Measurements from ENCODE around the gene GJB1. TPM values are rescaled to one million over a fixed set of nuclear protein-coding genes. Genes with fewer than 3 reads are reported as not detected.

GJB1 gene
- polyA plus RNA-seq, 4 donors: 23.3 to 118 (median 54.6) TPM

GRCh38 chrX:71199252-71200008, 23.6 kb upstream of the GJB1 start:
- Histone ChIP-seq H3K4me3 (ENCODE audit: low read depth in 1 of 3, low read length in 3 of 3) (no peak overlapping the region), H3K9me3 (ENCODE audit: control insufficient read depth in 2 of 2, insufficient read depth in 1 of 2, low read depth in 1 of 2, low read length in 1 of 2) (no peaks in the 10 kb centered on the region), H3K36me3 (ENCODE audit: control insufficient read depth in 3 of 3, insufficient read depth in 2 of 3, low read depth in 1 of 3, low read length in 3 of 3) (no peaks in the 10 kb centered on the region), H3K27ac (ENCODE audit: low read depth in 1 of 3, low read length in 2 of 3) (peak overlapping the region; percentile 50 to 74 (median 71)), H3K27me3 (ENCODE audit: control insufficient read depth in 3 of 3, insufficient read depth in 3 of 3, low read length in 3 of 3) (no peaks in the 10 kb centered on the region), H3K4me1 (ENCODE audit: control insufficient read depth in 3 of 3, insufficient read depth in 2 of 3, low read depth in 1 of 3, low read length in 2 of 3) (peaks cover 0 to 11% (median 0%) of the 10 kb centered on the region in 3 donors)
- peak; percentile 49 to 73 for DNase-seq
- no peak for FAIRE-seq
- 37 to 65% (median 49%) methylated on average over 7 of the region's 7 CpGs for WGBS, 3 donors

- Histone ChIP-seq H3K4me3 (ENCODE audit: low read depth in 1 of 3, low read length in 3 of 3) (no peak overlapping the region), H3K4me1 (ENCODE audit: control insufficient read depth in 3 of 3, insufficient read depth in 2 of 3, low read depth in 1 of 3, low read length in 2 of 3) (peaks cover 0 to 11% (median 0%) of the 10 kb centered on the region in 3 donors), H3K27me3 (ENCODE audit: control insufficient read depth in 3 of 3, insufficient read depth in 3 of 3, low read length in 3 of 3) (no peaks in the 10 kb centered on the region), H3K27ac (ENCODE audit: low read depth in 1 of 3, low read length in 2 of 3) (no peak overlapping the region), H3K36me3 (ENCODE audit: control insufficient read depth in 3 of 3, insufficient read depth in 2 of 3, low read depth in 1 of 3, low read length in 3 of 3) (no peaks in the 10 kb centered on the region), H3K9me3 (ENCODE audit: control insufficient read depth in 2 of 2, insufficient read depth in 1 of 2, low read depth in 1 of 2, low read length in 1 of 2) (no peaks in the 10 kb centered on the region)
- 70 to 82% (median 74%) methylated on average over 3 of the region's 3 CpGs for WGBS, 3 donors
- FAIRE-seq: no peak
- DNase-seq: no peak
Measured at GRCh38 chrX:71210816-71211215, 12.2 kb upstream of the GJB1 start.

- FAIRE-seq (no peak), DNase-seq (no peak)
- no peaks in the 10 kb centered on the region for H3K9me3 ChIP-seq (ENCODE audit: control insufficient read depth in 2 of 2, insufficient read depth in 1 of 2, low read depth in 1 of 2, low read length in 1 of 2)
- H3K4me1 ChIP-seq (ENCODE audit: control insufficient read depth in 3 of 3, insufficient read depth in 2 of 3, low read depth in 1 of 3, low read length in 2 of 3): peaks cover 0 to 11% (median 0%) of the 10 kb centered on the region in 3 donors
- 25 to 55% (median 48%) methylated on average over 5 of the region's 5 CpGs for WGBS, 3 donors
- no peak overlapping the region for H3K4me3 ChIP-seq (ENCODE audit: low read depth in 1 of 3, low read length in 3 of 3)
- no peaks in the 10 kb centered on the region for H3K36me3 ChIP-seq (ENCODE audit: control insufficient read depth in 3 of 3, insufficient read depth in 2 of 3, low read depth in 1 of 3, low read length in 3 of 3)
- no peaks in the 10 kb centered on the region for H3K27me3 ChIP-seq (ENCODE audit: control insufficient read depth in 3 of 3, insufficient read depth in 3 of 3, low read length in 3 of 3)
- no peak overlapping the region for H3K27ac ChIP-seq (ENCODE audit: low read depth in 1 of 3, low read length in 2 of 3)
Measured at GRCh38 chrX:71212536-71212935, 10.5 kb upstream of the GJB1 start.

- DNase-seq (peak in 1 of 2 donors; percentile 32), FAIRE-seq (no peak)
- WGBS, 3 donors: 24 to 58% (median 41%) methylated on average over 1 of the region's 1 CpG
- Histone ChIP-seq H3K9me3 (ENCODE audit: control insufficient read depth in 2 of 2, insufficient read depth in 1 of 2, low read depth in 1 of 2, low read length in 1 of 2) (no peaks in the 10 kb centered on the region), H3K4me3 (ENCODE audit: low read depth in 1 of 3, low read length in 3 of 3) (no peak overlapping the region), H3K27me3 (ENCODE audit: control insufficient read depth in 3 of 3, insufficient read depth in 3 of 3, low read length in 3 of 3) (no peaks in the 10 kb centered on the region), H3K27ac (ENCODE audit: low read depth in 1 of 3, low read length in 2 of 3) (peak overlapping the region in 2 of 3 donors; percentile 84 to 88), H3K36me3 (ENCODE audit: control insufficient read depth in 3 of 3, insufficient read depth in 2 of 3, low read depth in 1 of 3, low read length in 3 of 3) (no peaks in the 10 kb centered on the region), H3K4me1 (ENCODE audit: control insufficient read depth in 3 of 3, insufficient read depth in 2 of 3, low read depth in 1 of 3, low read length in 2 of 3) (peaks cover 0 to 11% (median 0%) of the 10 kb centered on the region in 3 donors)
Measured at GRCh38 chrX:71214152-71214551, 8.9 kb upstream of the GJB1 start.

- Histone ChIP-seq H3K36me3 (ENCODE audit: control insufficient read depth in 3 of 3, insufficient read depth in 2 of 3, low read depth in 1 of 3, low read length in 3 of 3) (no peaks in the 10 kb centered on the region), H3K27ac (ENCODE audit: low read depth in 1 of 3, low read length in 2 of 3) (peak overlapping the region; percentile 66 to 88 (median 84)), H3K27me3 (ENCODE audit: control insufficient read depth in 3 of 3, insufficient read depth in 3 of 3, low read length in 3 of 3) (no peaks in the 10 kb centered on the region), H3K9me3 (ENCODE audit: control insufficient read depth in 2 of 2, insufficient read depth in 1 of 2, low read depth in 1 of 2, low read length in 1 of 2) (no peaks in the 10 kb centered on the region), H3K4me3 (ENCODE audit: low read depth in 1 of 3, low read length in 3 of 3) (peak overlapping the region; percentile 1 to 78 (median 57)), H3K4me1 (ENCODE audit: control insufficient read depth in 3 of 3, insufficient read depth in 2 of 3, low read depth in 1 of 3, low read length in 2 of 3) (peaks cover 0 to 11% (median 0%) of the 10 kb centered on the region in 3 donors)
- WGBS, 3 donors: 24 to 64% (median 46%) methylated on average over 4 to 5 of the region's 5 CpGs
- peak; percentile 84 to 91 for DNase-seq
- FAIRE-seq: no peak
Measured at GRCh38 chrX:71214604-71215337, 8.3 kb upstream of the GJB1 start.

- Histone ChIP-seq H3K4me3 (ENCODE audit: low read depth in 1 of 3, low read length in 3 of 3) (peak overlapping the region; percentile 1 to 78 (median 57)), H3K27me3 (ENCODE audit: control insufficient read depth in 3 of 3, insufficient read depth in 3 of 3, low read length in 3 of 3) (no peaks in the 10 kb centered on the region), H3K9me3 (ENCODE audit: control insufficient read depth in 2 of 2, insufficient read depth in 1 of 2, low read depth in 1 of 2, low read length in 1 of 2) (no peaks in the 10 kb centered on the region), H3K36me3 (ENCODE audit: control insufficient read depth in 3 of 3, insufficient read depth in 2 of 3, low read depth in 1 of 3, low read length in 3 of 3) (no peaks in the 10 kb centered on the region), H3K4me1 (ENCODE audit: control insufficient read depth in 3 of 3, insufficient read depth in 2 of 3, low read depth in 1 of 3, low read length in 2 of 3) (peaks cover 0 to 11% (median 0%) of the 10 kb centered on the region in 3 donors), H3K27ac (ENCODE audit: low read depth in 1 of 3, low read length in 2 of 3) (peak overlapping the region; percentile 66 to 88 (median 84))
- 18 to 63% (median 51%) methylated on average over 7 to 10 of the region's 10 CpGs for WGBS, 3 donors
- peak; percentile 26 to 41 for DNase-seq
- FAIRE-seq: no peak
Measured at GRCh38 chrX:71215338-71215912, 7.6 kb upstream of the GJB1 start.

- no peak for FAIRE-seq
- peak overlapping the region in 2 of 3 donors; percentile 57 to 78 for H3K4me3 ChIP-seq (ENCODE audit: low read depth in 1 of 3, low read length in 3 of 3)
- peaks cover 0 to 2% (median 0%) of the 10 kb centered on the region in 3 donors for H3K36me3 ChIP-seq (ENCODE audit: control insufficient read depth in 3 of 3, insufficient read depth in 2 of 3, low read depth in 1 of 3, low read length in 3 of 3)
- WGBS, 3 donors: 13 to 47% (median 23%) methylated on average over 6 of the region's 6 CpGs
- H3K4me1 ChIP-seq (ENCODE audit: control insufficient read depth in 3 of 3, insufficient read depth in 2 of 3, low read depth in 1 of 3, low read length in 2 of 3): peaks cover 0 to 11% (median 0%) of the 10 kb centered on the region in 3 donors
- peak overlapping the region; percentile 2 to 84 (median 9) for H3K27ac ChIP-seq (ENCODE audit: low read depth in 1 of 3, low read length in 2 of 3)
- H3K27me3 ChIP-seq (ENCODE audit: control insufficient read depth in 3 of 3, insufficient read depth in 3 of 3, low read length in 3 of 3): no peaks in the 10 kb centered on the region
- peak; percentile 35 to 56 for DNase-seq
- H3K9me3 ChIP-seq (ENCODE audit: control insufficient read depth in 2 of 2, insufficient read depth in 1 of 2, low read depth in 1 of 2, low read length in 1 of 2): no peaks in the 10 kb centered on the region
Measured at GRCh38 chrX:71216485-71216884, 6.5 kb upstream of the GJB1 start.

GRCh38 chrX:71217298-71217697, 5.7 kb upstream of the GJB1 start:
- Histone ChIP-seq H3K4me3 (ENCODE audit: low read depth in 1 of 3, low read length in 3 of 3) (peak overlapping the region in 2 of 3 donors; percentile 57 to 78), H3K27me3 (ENCODE audit: control insufficient read depth in 3 of 3, insufficient read depth in 3 of 3, low read length in 3 of 3) (no peaks in the 10 kb centered on the region), H3K4me1 (ENCODE audit: control insufficient read depth in 3 of 3, insufficient read depth in 2 of 3, low read depth in 1 of 3, low read length in 2 of 3) (peaks cover 0 to 11% (median 0%) of the 10 kb centered on the region in 3 donors), H3K9me3 (ENCODE audit: control insufficient read depth in 2 of 2, insufficient read depth in 1 of 2, low read depth in 1 of 2, low read length in 1 of 2) (no peaks in the 10 kb centered on the region), H3K36me3 (ENCODE audit: control insufficient read depth in 3 of 3, insufficient read depth in 2 of 3, low read depth in 1 of 3, low read length in 3 of 3) (peaks cover 0 to 5% (median 0%) of the 10 kb centered on the region in 3 donors), H3K27ac (ENCODE audit: low read depth in 1 of 3, low read length in 2 of 3) (peak overlapping the region in 1 of 3 donors; percentile 84)
- 22 to 60% (median 60%) methylated on average over 6 of the region's 6 CpGs for WGBS, 3 donors
- FAIRE-seq (no peak), DNase-seq (peak in 1 of 2 donors; percentile 22)
